Right lobe of liver (tissue), 4 donors: Measurements from ENCODE around the gene DNASE1.

Experiments used
- POLR2A ChIP-seq: fragments of 450-650 bp; IDR thresholded peaks from one replicate; pipeline ENCODE4 v1.6.1; 2017; ENCODE audit warnings: antibody characterized with exemption, mild to moderate bottlenecking
- TF ChIP-seq, protein P1 (sequence below), 4 donors: fragments of 200-600 bp in 3 of 4; fragments of 450-650 bp in 1 of 4; IDR thresholded peaks; one replicate each; pipeline versions ENCODE4 v1.5.1 to v1.8.0; 2016 to 2022; ENCODE audit warnings: antibody characterized with exemption in 4 of 4, mild to moderate bottlenecking in 2 of 4
- donor health status: DM: no; HTN: no; CAD: no.
- donor health status: DM: no; HTN: no; CAD: no.
- donor health status: DM: no; HTN: yes; CAD: no.

GRCh38 chr16:3607161-3607560 lies 47.3 kb upstream of the DNASE1 start:
- TF ChIP-seq POLR2A = no peak
- TF ChIP-seq, protein P1, sequence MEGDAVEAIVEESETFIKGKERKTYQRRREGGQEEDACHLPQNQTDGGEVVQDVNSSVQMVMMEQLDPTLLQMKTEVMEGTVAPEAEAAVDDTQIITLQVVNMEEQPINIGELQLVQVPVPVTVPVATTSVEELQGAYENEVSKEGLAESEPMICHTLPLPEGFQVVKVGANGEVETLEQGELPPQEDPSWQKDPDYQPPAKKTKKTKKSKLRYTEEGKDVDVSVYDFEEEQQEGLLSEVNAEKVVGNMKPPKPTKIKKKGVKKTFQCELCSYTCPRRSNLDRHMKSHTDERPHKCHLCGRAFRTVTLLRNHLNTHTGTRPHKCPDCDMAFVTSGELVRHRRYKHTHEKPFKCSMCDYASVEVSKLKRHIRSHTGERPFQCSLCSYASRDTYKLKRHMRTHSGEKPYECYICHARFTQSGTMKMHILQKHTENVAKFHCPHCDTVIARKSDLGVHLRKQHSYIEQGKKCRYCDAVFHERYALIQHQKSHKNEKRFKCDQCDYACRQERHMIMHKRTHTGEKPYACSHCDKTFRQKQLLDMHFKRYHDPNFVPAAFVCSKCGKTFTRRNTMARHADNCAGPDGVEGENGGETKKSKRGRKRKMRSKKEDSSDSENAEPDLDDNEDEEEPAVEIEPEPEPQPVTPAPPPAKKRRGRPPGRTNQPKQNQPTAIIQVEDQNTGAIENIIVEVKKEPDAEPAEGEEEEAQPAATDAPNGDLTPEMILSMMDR (IDR thresholded peaks at IDR 0.05) = no peak
